Measurements from ENCODE around the gene FAAP100. TPM values are rescaled to one million over a fixed set of nuclear protein-coding genes. Genes with fewer than 3 reads are reported as not detected.

FAAP100 gene
- total RNA-seq, 1 experiment from 2014 or later, result 39.4 TPM

DNA sequence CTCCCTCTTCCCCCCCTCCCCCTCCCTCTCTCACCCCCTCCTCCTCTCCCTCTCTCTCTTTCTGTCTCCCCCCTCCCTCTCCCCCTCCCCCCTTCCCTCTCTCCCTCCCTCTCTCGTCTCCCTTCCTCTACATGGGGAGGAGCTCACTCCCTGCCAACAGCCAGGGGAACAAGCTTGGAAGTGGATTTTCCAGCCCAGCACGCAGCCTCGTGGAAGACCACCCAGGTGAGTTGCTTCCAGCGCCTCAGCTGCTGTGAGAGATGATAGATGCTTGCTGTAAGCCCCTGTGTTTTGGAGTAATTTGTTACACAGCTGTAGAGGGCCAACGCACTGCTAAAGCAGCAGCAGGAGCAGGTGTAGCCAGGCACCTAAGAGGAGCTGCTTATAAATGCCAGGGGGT lies 60.4 kb downstream of the FAAP100 start:
- no peak for DNase-seq
- CTCF ChIA-PET, result interaction anchor here (0.7 kb wide), 1 partner anchor 75 kb away, joined by 4 read pairs; no protein-coding TSS in a partner anchor
- TF ChIP-seq, protein P1, sequence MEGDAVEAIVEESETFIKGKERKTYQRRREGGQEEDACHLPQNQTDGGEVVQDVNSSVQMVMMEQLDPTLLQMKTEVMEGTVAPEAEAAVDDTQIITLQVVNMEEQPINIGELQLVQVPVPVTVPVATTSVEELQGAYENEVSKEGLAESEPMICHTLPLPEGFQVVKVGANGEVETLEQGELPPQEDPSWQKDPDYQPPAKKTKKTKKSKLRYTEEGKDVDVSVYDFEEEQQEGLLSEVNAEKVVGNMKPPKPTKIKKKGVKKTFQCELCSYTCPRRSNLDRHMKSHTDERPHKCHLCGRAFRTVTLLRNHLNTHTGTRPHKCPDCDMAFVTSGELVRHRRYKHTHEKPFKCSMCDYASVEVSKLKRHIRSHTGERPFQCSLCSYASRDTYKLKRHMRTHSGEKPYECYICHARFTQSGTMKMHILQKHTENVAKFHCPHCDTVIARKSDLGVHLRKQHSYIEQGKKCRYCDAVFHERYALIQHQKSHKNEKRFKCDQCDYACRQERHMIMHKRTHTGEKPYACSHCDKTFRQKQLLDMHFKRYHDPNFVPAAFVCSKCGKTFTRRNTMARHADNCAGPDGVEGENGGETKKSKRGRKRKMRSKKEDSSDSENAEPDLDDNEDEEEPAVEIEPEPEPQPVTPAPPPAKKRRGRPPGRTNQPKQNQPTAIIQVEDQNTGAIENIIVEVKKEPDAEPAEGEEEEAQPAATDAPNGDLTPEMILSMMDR (IDR thresholded peaks at IDR 0.05; ENCODE audit: unreplicated experiment), result no peak
- Mint-ChIP-seq H3K4me1 (ENCODE audit: low read depth, unreplicated experiment) (peaks cover 9% of the 10 kb centered on the region), H3K27me3 (ENCODE audit: unreplicated experiment) (peaks cover 46% of the 10 kb centered on the region), H3K36me3 (ENCODE audit: insufficient read depth, unreplicated experiment) (peaks cover 12% of the 10 kb centered on the region), H3K4me3 (ENCODE audit: low read depth, unreplicated experiment) (no peak overlapping the region), H3K27ac (ENCODE audit: unreplicated experiment) (no peak overlapping the region), H3K9me3 (ENCODE audit: low read depth, unreplicated experiment) (no peaks in the 10 kb centered on the region)
- BruUV-seq (replicated peaks), result no TSS peak
- intact Hi-C loops (cut with micrococcal nuclease; ENCODE audit: unreplicated experiment), result no loop called here

DNA sequence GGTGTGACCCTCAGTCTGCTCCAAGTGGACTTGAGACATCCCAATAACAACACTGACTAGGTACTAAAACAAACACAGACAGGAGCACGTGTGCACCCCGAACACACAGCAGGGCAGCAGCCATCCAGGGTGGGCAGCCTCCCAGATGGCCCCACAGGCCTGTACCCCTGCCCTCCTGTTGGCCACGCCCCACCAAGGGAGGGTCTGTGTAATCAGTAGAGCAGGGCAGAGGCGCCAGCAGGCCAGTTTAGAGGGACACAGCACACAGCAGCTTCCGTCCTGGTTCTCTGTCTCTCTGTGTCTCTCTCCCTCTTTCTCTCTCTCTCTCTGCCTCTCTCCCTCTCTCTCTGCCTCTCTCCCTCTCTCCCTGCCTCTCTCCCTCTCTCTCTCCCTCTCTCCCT lies 61.0 kb downstream of the FAAP100 start:
- intact Hi-C loops (cut with micrococcal nuclease; ENCODE audit: unreplicated experiment), result no loop called here
- no peaks in the 10 kb centered on the region for H3K9me3 Mint-ChIP-seq (ENCODE audit: low read depth, unreplicated experiment)
- H3K27me3 Mint-ChIP-seq (ENCODE audit: unreplicated experiment), result peaks cover 46% of the 10 kb centered on the region
- no peak overlapping the region for H3K4me3 Mint-ChIP-seq (ENCODE audit: low read depth, unreplicated experiment)
- H3K4me1 Mint-ChIP-seq (ENCODE audit: low read depth, unreplicated experiment), result peaks cover 9% of the 10 kb centered on the region
- CTCF ChIA-PET, result interaction anchor here (0.7 kb wide), 1 partner anchor 74 kb away, joined by 4 read pairs; no protein-coding TSS in a partner anchor
- no TSS peak for BruUV-seq (replicated peaks)
- TF ChIP-seq, protein P1 (IDR thresholded peaks at IDR 0.05; ENCODE audit: unreplicated experiment), result no peak
- no peak overlapping the region for H3K27ac Mint-ChIP-seq (ENCODE audit: unreplicated experiment)
- H3K36me3 Mint-ChIP-seq (ENCODE audit: insufficient read depth, unreplicated experiment), result peaks cover 12% of the 10 kb centered on the region
- no peak for DNase-seq

DNA sequence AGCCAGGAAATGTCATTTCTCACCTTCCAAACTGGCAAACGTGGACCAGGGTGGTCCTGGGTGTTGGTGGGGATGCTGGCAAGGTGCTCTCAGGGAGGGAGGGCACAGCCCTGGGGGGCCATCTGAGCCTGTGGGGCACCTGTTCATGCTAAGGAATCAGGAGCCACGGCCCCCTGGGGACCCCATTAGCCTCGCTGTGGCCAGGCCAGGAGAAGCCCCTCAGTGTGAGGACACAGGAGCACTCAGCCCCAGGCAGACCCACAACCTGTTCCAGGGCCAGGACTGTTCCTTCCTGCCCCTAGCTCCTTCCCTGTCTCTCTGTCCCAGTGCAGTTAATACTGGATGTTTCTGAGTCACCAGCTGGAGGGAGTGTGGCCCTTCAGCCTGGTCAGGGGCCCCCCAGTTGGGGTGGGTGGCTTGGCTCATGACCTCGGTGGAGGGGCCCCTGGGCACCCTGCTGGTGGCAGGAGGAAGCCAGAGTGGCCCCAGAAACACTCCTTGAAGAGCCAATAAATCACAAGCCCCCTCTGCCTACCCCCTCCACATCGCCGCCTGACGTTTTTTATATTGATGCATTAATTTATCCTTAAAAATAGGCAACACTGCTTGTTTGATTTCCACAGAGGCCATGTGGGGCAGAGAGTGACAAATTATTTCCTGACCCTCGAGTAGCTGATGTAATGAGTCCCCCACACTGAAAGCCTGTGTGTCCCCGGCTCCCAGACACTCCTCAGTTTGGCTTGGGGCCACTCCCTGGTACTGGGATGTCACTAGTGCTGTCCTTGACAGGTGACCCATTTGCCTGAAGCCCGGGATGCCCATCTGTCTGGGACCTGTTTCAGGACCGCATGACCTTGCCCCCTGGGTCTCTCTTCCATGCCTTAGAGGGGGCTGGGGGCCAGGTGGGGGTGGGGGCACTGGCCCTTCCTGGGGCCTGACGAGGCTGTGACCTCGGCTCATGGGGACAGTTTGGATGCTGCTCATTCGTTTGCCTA lies 61.9 kb downstream of the FAAP100 start:
- intact Hi-C loops (cut with micrococcal nuclease; ENCODE audit: unreplicated experiment), result loop anchor here (10.0 kb wide), 1 partner anchor 195 kb away; the partner anchor contains the start of gene SLC38A10
- H3K4me3 Mint-ChIP-seq (ENCODE audit: low read depth, unreplicated experiment), result no peak overlapping the region
- no peak overlapping the region for H3K27ac Mint-ChIP-seq (ENCODE audit: unreplicated experiment)
- H3K9me3 Mint-ChIP-seq (ENCODE audit: low read depth, unreplicated experiment), result no peaks in the 10 kb centered on the region
- H3K4me1 Mint-ChIP-seq (ENCODE audit: low read depth, unreplicated experiment), result peaks cover 9% of the 10 kb centered on the region
- peaks cover 12% of the 10 kb centered on the region for H3K36me3 Mint-ChIP-seq (ENCODE audit: insufficient read depth, unreplicated experiment)
- peaks cover 46% of the 10 kb centered on the region for H3K27me3 Mint-ChIP-seq (ENCODE audit: unreplicated experiment)
- TF ChIP-seq, protein P1 (IDR thresholded peaks at IDR 0.05; ENCODE audit: unreplicated experiment), result no peak
- no peak for DNase-seq
- no TSS peak for BruUV-seq (replicated peaks)
- CTCF ChIA-PET, result interaction anchor here (0.7 to 0.9 kb wide), 2 partner anchors 130 to 341 kb away, joined by 4 to 9 read pairs; no protein-coding TSS in a partner anchor

Other genes with a start within 250 kb of the FAAP100 start
- 0.17 and 0.27 TPM in 2 replicates for gene BAHCC1, start 156.9 kb downstream of the FAAP100 start, total RNA-seq (2022)
- 2,184 and 2,327 TPM in 2 replicates for gene ACTG1, start 39.6 kb downstream of the FAAP100 start, total RNA-seq (2022)
- 5.5 and 7.0 TPM in 2 replicates for gene FSCN2, start 24.0 kb downstream of the FAAP100 start, total RNA-seq (2022)
- gene NPLOC4, start 84.8 kb upstream of the FAAP100 start, total RNA-seq (2022), result 146 and 149 TPM in 2 replicates
- gene TSPAN10, start 84.8 kb upstream of the FAAP100 start, total RNA-seq (2022), result 2.9 and 4.2 TPM in 2 replicates
- not detected in 2 replicates for gene PDE6G, start 104.2 kb upstream of the FAAP100 start, total RNA-seq (2022)
- gene OXLD1, start 114.3 kb upstream of the FAAP100 start, total RNA-seq (2022), result 36.5 and 39.5 TPM in 2 replicates
- 37.5 and 37.8 TPM in 2 replicates for gene CCDC137, start 114.4 kb upstream of the FAAP100 start, total RNA-seq (2022)
- 35.4 and 40.1 TPM in 2 replicates for gene ARL16, start 131.4 kb upstream of the FAAP100 start, total RNA-seq (2022)
- gene HGS, start 131.7 kb upstream of the FAAP100 start, total RNA-seq (2022), result 160 and 167 TPM in 2 replicates
- gene MRPL12, start 151.0 kb upstream of the FAAP100 start, total RNA-seq (2022), result 94.7 and 101 TPM in 2 replicates
- gene SLC25A10, start 159.9 kb upstream of the FAAP100 start, total RNA-seq (2022), result 66.5 and 72.3 TPM in 2 replicates